Inferior parietal cortex (tissue), 1 donor: ENCODE results near the gene CA9.

ENCODE experiments used
- DNase-seq: peaks from one replicate; pipeline ENCODE4 v3.0.0-alpha.2; 2016; ENCODE audit errors: extremely low spot score

CA9 gene

GRCh38 chr9:35691757-35692301, 18.1 kb downstream of the CA9 start:
- no peak for DNase-seq

GRCh38 chr9:35695943-35696401, 22.2 kb downstream of the CA9 start:
- no peak for DNase-seq

GRCh38 chr9:35696520-35697215, 22.9 kb downstream of the CA9 start:
- DNase-seq = peak; percentile 45

GRCh38 chr9:35697486-35697885, 23.8 kb downstream of the CA9 start:
- DNase-seq = no peak

- DNase-seq = no peak
Measured at GRCh38 chr9:35698231-35698630, 24.5 kb downstream of the CA9 start.

- no peak for DNase-seq
Measured at GRCh38 chr9:35700031-35700430, 26.3 kb downstream of the CA9 start.

- DNase-seq = no peak
Measured at GRCh38 chr9:35700942-35701341, 27.2 kb downstream of the CA9 start.

GRCh38 chr9:35702696-35703095, 29.0 kb downstream of the CA9 start:
- no peak for DNase-seq

GRCh38 chr9:35703906-35704672, 30.4 kb downstream of the CA9 start:
- no peak for DNase-seq

- DNase-seq = no peak
Measured at GRCh38 chr9:35705372-35705771, 31.6 kb downstream of the CA9 start.

GRCh38 chr9:35705836-35706430, 32.2 kb downstream of the CA9 start:
- DNase-seq = no peak

GRCh38 chr9:35706951-35707350, 33.2 kb downstream of the CA9 start:
- DNase-seq = no peak

GRCh38 chr9:35708146-35708545, 34.4 kb downstream of the CA9 start:
- DNase-seq = no peak

GRCh38 chr9:35710818-35711500, 37.2 kb downstream of the CA9 start:
- no peak for DNase-seq

- DNase-seq = no peak
Measured at GRCh38 chr9:35711501-35712428, 38.0 kb downstream of the CA9 start.

- DNase-seq = no peak
Measured at GRCh38 chr9:35712762-35713400, 39.2 kb downstream of the CA9 start.

- DNase-seq = no peak
Measured at GRCh38 chr9:35713578-35713977, 39.9 kb downstream of the CA9 start.

- DNase-seq = no peak
Measured at GRCh38 chr9:35714123-35714522, 40.4 kb downstream of the CA9 start.

GRCh38 chr9:35714579-35715252, 41.0 kb downstream of the CA9 start:
- DNase-seq = no peak

- no peak for DNase-seq
Measured at GRCh38 chr9:35716230-35716629, 42.5 kb downstream of the CA9 start.
